GM23248 (cell line): ENCODE measurements around the gene TEX22. TPM values are rescaled to one million over a fixed set of nuclear protein-coding genes. Genes with fewer than 3 reads are reported as not detected.

Experiments used
- DNase-seq: peaks from one replicate; pipeline ENCODE4 v3.0.0-alpha.2; 2015
- H2AFZ ChIP-seq: fragments of 200-600 bp; sonication (generic); 2 replicates; pipeline ENCODE4 v1.6.1; 2016; ENCODE audit warnings: antibody characterized with exemption
- H3F3A ChIP-seq: fragments of 200-600 bp; sonication (generic); 2 replicates; pipeline ENCODE4 v1.6.1; 2016; ENCODE audit warnings: mild to moderate bottlenecking, antibody characterized with exemption, mixed run types; ENCODE audit not compliant: insufficient read depth
- H3K27ac ChIP-seq: fragments of 200-600 bp; sonication (generic); 2 replicates; pipeline ENCODE4 v1.5.1; 2016; ENCODE audit warnings: mild to moderate bottlenecking
- H3K27me3 ChIP-seq: fragments of 200-600 bp; sonication (generic); replicated peaks from 2 replicates; pipeline ENCODE4 v1.6.1; 2016; ENCODE audit warnings: mild to moderate bottlenecking; ENCODE audit not compliant: insufficient read depth
- H3K36me3 ChIP-seq: fragments of 200-600 bp; sonication (generic); 2 replicates; pipeline ENCODE4 v1.6.1; 2016; ENCODE audit warnings: low read depth, mild to moderate bottlenecking
- H3K4me1 ChIP-seq: fragments of 200-600 bp; sonication (generic); 2 replicates; pipeline ENCODE4 v1.6.1; 2016; ENCODE audit warnings: mild to moderate bottlenecking; ENCODE audit not compliant: insufficient read depth
- H3K4me2 ChIP-seq: fragments of 200-600 bp; sonication (generic); one replicate; pipeline ENCODE4 v1.6.1; 2016; ENCODE audit warnings: mild to moderate bottlenecking; ENCODE audit not compliant: unreplicated experiment
- H3K4me3 ChIP-seq: fragments of 200-600 bp; sonication (generic); 2 replicates; pipeline ENCODE4 v1.5.1; 2016; ENCODE audit warnings: mild to moderate bottlenecking
- H3K79me2 ChIP-seq: fragments of 200-600 bp; sonication (generic); 2 replicates; pipeline ENCODE4 v1.6.1; 2016; ENCODE audit warnings: mild to moderate bottlenecking; ENCODE audit not compliant: insufficient read depth
- H3K9ac ChIP-seq: fragments of 200-600 bp; sonication (generic); 2 replicates; pipeline ENCODE4 v1.6.1; 2016; ENCODE audit warnings: mild to moderate bottlenecking
- H3K9me2 ChIP-seq: fragments of 200-600 bp; sonication (generic); 2 replicates; pipeline ENCODE4 v1.6.1; 2016; ENCODE audit warnings: mixed run types, mild to moderate bottlenecking, moderate library complexity; ENCODE audit not compliant: insufficient read depth
- H3K9me3 ChIP-seq: fragments of 200-600 bp; sonication (generic); one replicate; pipeline ENCODE4 v1.6.1; 2017; ENCODE audit warnings: low read depth
- H4K20me1 ChIP-seq: fragments of 200-600 bp; sonication (generic); 2 replicates; pipeline ENCODE4 v1.6.0; 2016; ENCODE audit not compliant: insufficient read depth
- EZH2 ChIP-seq: fragments of 200-600 bp; sonication (generic); IDR thresholded peaks from 2 replicates; pipeline ENCODE4 v1.6.1; 2018; ENCODE audit warnings: antibody characterized with exemption, mild to moderate bottlenecking; ENCODE audit not compliant: insufficient read depth, poor library complexity, severe bottlenecking
- EZH2phosphoT487 ChIP-seq: fragments of 200-600 bp; sonication (generic); IDR thresholded peaks from 2 replicates; pipeline ENCODE4 v1.6.1; 2018; ENCODE audit warnings: antibody characterized with exemption, moderate library complexity, mild to moderate bottlenecking, low read depth; ENCODE audit not compliant: insufficient read depth
- WGBS, 2 experiments: methylation state at CpG; one replicate each; pipeline ENCODE4 v1.1.6; 2015 to 2017; ENCODE audit warnings: low lambda C conversion rate in 2 of 2, low coverage in 1 of 2; ENCODE audit errors: missing lambda C conversion rate in 2 of 2; 5-methylcytosine and 5-hydroxymethylcytosine counted together
- in situ Hi-C: fragments of 300-500 bp; cut with MboI; formaldehyde crosslinking; loops from 2 replicates; pipeline ENCODE4 v1.15.0; 2020
- polyA plus RNA-seq: library from polyadenylated mRNA; unstranded; fragments of >200 nt; fragmentation: Nextera tagmentation; extraction: Ambion mirVana; gene quantifications from 2 replicates; pipeline ENCODE4 v1.2.1, GENCODE V29; 2016
- total RNA-seq: library from RNA; depleted of rRNA; stranded (reverse); fragments of >200 nt; shearing (Covaris generic); gene quantifications from 2 replicates; pipeline ENCODE4 v1.2.3, GENCODE V29; 2014

Gene TEX22
- total and polyA plus RNA-seq, 2 experiments from 2014 or later: 0.43 to 0.46 TPM

- Histone ChIP-seq H3K4me1 (no peaks in the 10 kb centered on the region), H3K9ac (no peak overlapping the region), H3K27me3 (no peaks in the 10 kb centered on the region), H3K9me3 (no peaks in the 10 kb centered on the region), H3K4me2 (no peak overlapping the region), H3K27ac (no peak overlapping the region), H3K4me3 (no peak overlapping the region), H3F3A (0 out of 2 replicates have a peak, but pooled peaks cover 4% of the 10 kb centered on the region), H4K20me1 (0 out of 2 replicates have a peak, but pooled peaks cover 5% of the 10 kb centered on the region), H2AFZ (no peak overlapping the region), H3K36me3 (no peaks in the 10 kb centered on the region), H3K79me2 (no peaks in the 10 kb centered on the region), H3K9me2 (no peaks in the 10 kb centered on the region)
- TF ChIP-seq EZH2phosphoT487 (no peak), EZH2 (no peak)
- DNase-seq: no peak
- 93 to 94% methylated on average over 26 to 27 of the region's 27 CpGs for WGBS, 2 experiments
- in situ Hi-C loops: no loop called here
Measured at GRCh38 chr14:105355049-105355575, 43.2 kb upstream of the TEX22 start.

- Histone ChIP-seq H3K4me3 (no peak overlapping the region), H3K9me2 (no peaks in the 10 kb centered on the region), H4K20me1 (0 out of 2 replicates have a peak, but pooled peaks cover 5% of the 10 kb centered on the region), H3K27ac (no peak overlapping the region), H3K4me1 (no peaks in the 10 kb centered on the region), H3K79me2 (no peaks in the 10 kb centered on the region), H3K27me3 (no peaks in the 10 kb centered on the region), H3K36me3 (no peaks in the 10 kb centered on the region), H3K9ac (no peak overlapping the region), H3K4me2 (no peak overlapping the region), H3F3A (0 out of 2 replicates have a peak, but pooled peaks cover 4% of the 10 kb centered on the region), H3K9me3 (no peaks in the 10 kb centered on the region), H2AFZ (no peak overlapping the region)
- 95% methylated on average over 20 to 22 of the region's 22 CpGs for whole genome bisulfite sequencing, 2 experiments
- in situ Hi-C loops: no loop called here
- TF ChIP-seq EZH2phosphoT487 (no peak), EZH2 (no peak)
- no peak for DNase-seq
Measured at GRCh38 chr14:105355850-105356604, 42.3 kb upstream of the TEX22 start.

GRCh38 chr14:105356927-105357326 lies 41.4 kb upstream of the TEX22 start:
- Histone ChIP-seq H3K9ac (no peak overlapping the region), H3K79me2 (no peaks in the 10 kb centered on the region), H2AFZ (no peak overlapping the region), H3K27me3 (no peaks in the 10 kb centered on the region), H3K9me2 (no peaks in the 10 kb centered on the region), H4K20me1 (0 out of 2 replicates have a peak, but pooled peaks cover 1% of the 10 kb centered on the region), H3K4me1 (no peaks in the 10 kb centered on the region), H3K9me3 (no peaks in the 10 kb centered on the region), H3F3A (0 out of 2 replicates have a peak, but pooled peaks cover 1% of the 10 kb centered on the region), H3K36me3 (no peaks in the 10 kb centered on the region), H3K4me2 (no peak overlapping the region), H3K4me3 (no peak overlapping the region), H3K27ac (no peak overlapping the region)
- WGBS, 2 experiments: 92 to 93% methylated on average over 6 to 9 of the region's 9 CpGs
- DNase-seq: no peak
- TF ChIP-seq EZH2phosphoT487 (no peak), EZH2 (no peak)
- in situ Hi-C loops: no loop called here

- H3K27me3 ChIP-seq: no peaks in the 10 kb centered on the region
- H3K9me2 ChIP-seq: no peaks in the 10 kb centered on the region
- in situ Hi-C loops: no loop called here
- no peaks in the 10 kb centered on the region for H3K79me2 ChIP-seq
- TF ChIP-seq EZH2phosphoT487 (no peak), EZH2 (no peak)
- DNase-seq: no peak
- H3K36me3 ChIP-seq: no peaks in the 10 kb centered on the region
- H3K27ac ChIP-seq: no peak overlapping the region
- no peak overlapping the region for H3K4me2 ChIP-seq
- H3K4me3 ChIP-seq: no peak overlapping the region
- 94 to 96% methylated on average over 13 to 17 of the region's 17 CpGs for WGBS, 2 experiments
- no peaks in the 10 kb centered on the region for H4K20me1 ChIP-seq
- H3F3A ChIP-seq: no peaks in the 10 kb centered on the region
- H3K4me1 ChIP-seq: no peaks in the 10 kb centered on the region
- H3K9me3 ChIP-seq: no peaks in the 10 kb centered on the region
- H2AFZ ChIP-seq: no peak overlapping the region
- no peak overlapping the region for H3K9ac ChIP-seq
Measured at GRCh38 chr14:105357626-105358025, 40.7 kb upstream of the TEX22 start.
